GM19455 (cell line): ENCODE data around the gene MACROD1.
"Not testable (repeated sequence)": the region's sequence is repeated elsewhere in the genome, so short reads cannot be mapped to it uniquely, and the experiment has no call there.

ENCODE experiments used
- ATAC-seq: cut with Tn5 transposase; IDR thresholded peaks from one replicate; pipeline ENCODE4 v1.9.1; 2021; ENCODE audit not compliant: unreplicated experiment

Gene MACROD1

GRCh38 chr11:63973912-63974258 lies 192.0 kb downstream of the MACROD1 start:
- ATAC-seq: not testable (repeated sequence)

- ATAC-seq: no peak
These were observed 195.0 kb downstream of the MACROD1 start for GRCh38 chr11:63970902-63971301.

- no peak for ATAC-seq
These were observed 196.5 kb downstream of the MACROD1 start for GRCh38 chr11:63969461-63969860.

- no peak for ATAC-seq
These were observed 199.5 kb downstream of the MACROD1 start for GRCh38 chr11:63966444-63966843.

- ATAC-seq: not testable (repeated sequence)
These were observed 202.0 kb downstream of the MACROD1 start for GRCh38 chr11:63963895-63964294.

GRCh38 chr11:63961608-63962412 lies 204.1 kb downstream of the MACROD1 start:
- ATAC-seq: no peak

- ATAC-seq: no peak
These were observed 207.9 kb downstream of the MACROD1 start for GRCh38 chr11:63958008-63958407.

- ATAC-seq: no peak
These were observed 213.3 kb downstream of the MACROD1 start for GRCh38 chr11:63952570-63952969.

GRCh38 chr11:63951779-63952536 lies 214.0 kb downstream of the MACROD1 start:
- ATAC-seq: no peak
